ENCODE results near the gene KRT84. TPM values are rescaled to one million over a fixed set of nuclear protein-coding genes. Genes with fewer than 3 reads are reported as not detected.
A peak's percentile ranks its signal among the peaks of the same experiment; 100 is the strongest.

KRT84 gene
- polyA plus RNA-seq, 1 donor from 2014 or later = not detected

- H3K9me3 Mint-ChIP-seq = no peaks in the 10 kb centered on the region
- peaks cover 6 to 20% (median 15%) of the 10 kb centered on the region in 3 donors for H3K4me1 Mint-ChIP-seq
- peaks cover 19% of the 10 kb centered on the region for H3K27me3 Mint-ChIP-seq
- H3K36me3 Mint-ChIP-seq = no peaks in the 10 kb centered on the region
- no peak overlapping the region for H3K27ac Mint-ChIP-seq
- no peak overlapping the region for H3K4me3 Mint-ChIP-seq
These were observed 22.3 kb downstream of the KRT84 start for GRCh38 chr12:52363111-52363679.

GRCh38 chr12:52362118-52362726 is 23.2 kb downstream of the KRT84 start:
- H3K4me1 Mint-ChIP-seq = peaks cover 7 to 21% (median 21%) of the 10 kb centered on the region in 3 donors
- peaks cover 18% of the 10 kb centered on the region for H3K27me3 Mint-ChIP-seq
- H3K27ac Mint-ChIP-seq = peak overlapping the region in 1 of 3 donors; percentile 67
- H3K36me3 Mint-ChIP-seq = no peaks in the 10 kb centered on the region
- H3K9me3 Mint-ChIP-seq = no peaks in the 10 kb centered on the region
- H3K4me3 Mint-ChIP-seq = no peak overlapping the region

GRCh38 chr12:52361553-52361952 is 23.9 kb downstream of the KRT84 start:
- Mint-ChIP-seq H3K4me3 (no peak overlapping the region), H3K4me1 (peaks cover 7 to 21% (median 21%) of the 10 kb centered on the region in 3 donors), H3K27ac (no peak overlapping the region)

GRCh38 chr12:52360663-52361271 is 24.7 kb downstream of the KRT84 start:
- Mint-ChIP-seq H3K4me1 (peaks cover 7 to 21% (median 21%) of the 10 kb centered on the region in 3 donors), H3K27ac (no peak overlapping the region), H3K9me3 (no peaks in the 10 kb centered on the region), H3K36me3 (no peaks in the 10 kb centered on the region), H3K4me3 (no peak overlapping the region), H3K27me3 (peaks cover 21% of the 10 kb centered on the region)

More at GRCh38 chr12:52361553-52361952, 23.9 kb downstream of the KRT84 start:
- Mint-ChIP-seq H3K27me3 (peaks cover 21% of the 10 kb centered on the region), H3K36me3 (no peaks in the 10 kb centered on the region), H3K9me3 (no peaks in the 10 kb centered on the region)

- H3K4me3 Mint-ChIP-seq = no peak overlapping the region
- peaks cover 7 to 21% (median 21%) of the 10 kb centered on the region in 3 donors for H3K4me1 Mint-ChIP-seq
- no peaks in the 10 kb centered on the region for H3K36me3 Mint-ChIP-seq
- H3K27ac Mint-ChIP-seq = no peak overlapping the region
- no peaks in the 10 kb centered on the region for H3K9me3 Mint-ChIP-seq
- peaks cover 21% of the 10 kb centered on the region for H3K27me3 Mint-ChIP-seq
These were observed 25.3 kb downstream of the KRT84 start for GRCh38 chr12:52360106-52360662.

- peak overlapping the region in 2 of 4 donors; percentile 0 to 73 for H3K4me3 Mint-ChIP-seq
- peaks cover 7 to 21% (median 18%) of the 10 kb centered on the region in 3 donors for H3K4me1 Mint-ChIP-seq
These were observed 25.8 kb downstream of the KRT84 start for GRCh38 chr12:52359621-52360061.

GRCh38 chr12:52358575-52359350 is 26.7 kb downstream of the KRT84 start:
- no peaks in the 10 kb centered on the region for H3K9me3 Mint-ChIP-seq
- no peaks in the 10 kb centered on the region for H3K36me3 Mint-ChIP-seq
- H3K4me3 Mint-ChIP-seq = peak overlapping the region in 2 of 4 donors; percentile 71 to 87
- peaks cover 7 to 20% (median 18%) of the 10 kb centered on the region in 3 donors for H3K4me1 Mint-ChIP-seq
- peak overlapping the region in 1 of 3 donors; percentile 23 for H3K27ac Mint-ChIP-seq
- peaks cover 25% of the 10 kb centered on the region for H3K27me3 Mint-ChIP-seq

More at GRCh38 chr12:52359621-52360061, 25.8 kb downstream of the KRT84 start:
- Mint-ChIP-seq H3K27me3 (peaks cover 22% of the 10 kb centered on the region), H3K9me3 (no peaks in the 10 kb centered on the region), H3K36me3 (no peaks in the 10 kb centered on the region), H3K27ac (no peak overlapping the region)

DNA sequence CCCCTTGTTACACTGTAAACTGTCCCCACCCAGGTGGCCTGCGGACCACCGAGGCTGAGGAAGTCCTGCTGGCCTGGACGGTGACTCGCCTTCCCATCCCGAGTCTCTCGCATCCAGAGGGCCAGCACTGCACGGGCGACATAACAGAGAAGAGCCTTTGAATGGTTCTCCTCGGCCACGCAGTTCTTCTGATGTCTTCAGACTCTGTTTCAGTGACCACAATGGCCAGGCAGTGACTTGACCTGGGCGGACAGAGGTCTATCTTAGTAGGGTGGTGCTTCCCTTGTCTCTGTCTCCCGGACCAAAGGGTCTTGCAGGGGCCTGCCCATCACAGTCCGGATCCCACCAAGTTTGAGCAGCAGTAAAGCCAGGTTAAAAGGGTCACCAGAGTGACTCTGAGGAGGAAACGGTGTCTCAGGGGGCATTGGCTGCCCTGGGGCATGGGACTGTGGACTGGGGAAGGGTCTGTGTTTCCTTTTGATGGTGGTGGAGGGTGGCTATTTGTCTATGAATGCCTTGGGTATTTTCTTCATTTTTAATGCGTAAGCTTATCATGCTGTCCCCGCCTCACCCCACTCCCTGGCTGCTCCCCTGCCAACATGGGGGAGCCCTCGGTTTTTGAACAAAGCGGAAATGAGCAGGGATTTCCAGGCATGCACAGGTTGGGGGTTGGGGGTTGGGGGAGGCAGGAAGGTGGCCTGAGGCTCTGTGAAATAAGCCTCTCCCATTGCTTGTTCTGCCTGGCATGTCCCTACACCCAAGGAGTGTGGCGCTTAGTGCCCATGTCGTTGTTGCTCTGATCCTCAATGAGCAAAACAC is 28.5 kb downstream of the KRT84 start:
- Mint-ChIP-seq H3K4me1 (peaks cover 7 to 20% (median 18%) of the 10 kb centered on the region in 3 donors), H3K27me3 (peaks cover 19% of the 10 kb centered on the region)

DNA sequence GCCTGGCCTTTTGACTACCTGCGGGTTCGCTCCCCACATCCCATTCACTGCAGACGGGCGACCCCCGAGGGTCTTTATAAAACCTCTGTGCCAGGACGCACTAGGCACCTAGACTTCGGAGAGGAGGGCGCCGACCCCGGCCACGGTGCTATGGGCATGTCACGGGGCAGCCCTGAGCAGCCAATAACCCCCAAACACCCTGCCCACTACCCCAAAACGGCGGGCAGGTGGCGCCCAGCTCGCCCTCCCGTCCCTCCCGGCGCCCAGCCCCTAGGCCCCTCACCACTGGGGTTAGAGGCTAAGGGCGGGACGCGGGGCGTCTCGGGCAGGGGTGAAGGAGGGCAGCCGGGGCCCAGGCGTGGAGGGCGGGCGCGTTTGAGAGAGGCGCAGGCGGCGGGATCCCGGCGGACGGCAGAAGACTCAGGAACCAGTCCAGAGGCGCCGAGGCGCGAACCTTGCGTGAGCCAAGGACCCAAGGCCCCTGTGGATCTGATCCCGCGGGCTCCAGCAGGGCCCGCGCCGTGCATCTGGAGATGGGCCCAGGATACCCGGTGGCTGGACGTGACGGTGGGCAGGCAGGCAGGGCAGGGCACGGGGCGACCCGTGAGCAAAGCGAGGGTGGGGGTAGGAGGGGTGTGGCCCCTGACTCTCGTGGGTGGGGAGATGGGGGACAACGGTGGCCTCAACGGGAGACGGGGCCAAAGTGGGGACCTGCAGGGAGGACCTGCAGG is 29.3 kb downstream of the KRT84 start:
- Mint-ChIP-seq H3K27ac (no peak overlapping the region), H3K36me3 (no peaks in the 10 kb centered on the region), H3K4me1 (peaks cover 7 to 23% (median 21%) of the 10 kb centered on the region in 3 donors), H3K27me3 (peaks cover 16% of the 10 kb centered on the region), H3K9me3 (no peaks in the 10 kb centered on the region), H3K4me3 (no peak overlapping the region)

More for the DNA sequence above, 28.5 kb downstream of the KRT84 start:
- Mint-ChIP-seq H3K27ac (no peak overlapping the region), H3K4me3 (no peak overlapping the region), H3K9me3 (no peaks in the 10 kb centered on the region), H3K36me3 (no peaks in the 10 kb centered on the region)

- Mint-ChIP-seq H3K27ac (no peak overlapping the region), H3K27me3 (peaks cover 21% of the 10 kb centered on the region), H3K4me3 (no peak overlapping the region), H3K9me3 (no peaks in the 10 kb centered on the region), H3K4me1 (peaks cover 7 to 21% (median 21%) of the 10 kb centered on the region in 3 donors), H3K36me3 (no peaks in the 10 kb centered on the region)
These were observed 30.3 kb downstream of the KRT84 start for GRCh38 chr12:52355176-52355575.

DNA sequence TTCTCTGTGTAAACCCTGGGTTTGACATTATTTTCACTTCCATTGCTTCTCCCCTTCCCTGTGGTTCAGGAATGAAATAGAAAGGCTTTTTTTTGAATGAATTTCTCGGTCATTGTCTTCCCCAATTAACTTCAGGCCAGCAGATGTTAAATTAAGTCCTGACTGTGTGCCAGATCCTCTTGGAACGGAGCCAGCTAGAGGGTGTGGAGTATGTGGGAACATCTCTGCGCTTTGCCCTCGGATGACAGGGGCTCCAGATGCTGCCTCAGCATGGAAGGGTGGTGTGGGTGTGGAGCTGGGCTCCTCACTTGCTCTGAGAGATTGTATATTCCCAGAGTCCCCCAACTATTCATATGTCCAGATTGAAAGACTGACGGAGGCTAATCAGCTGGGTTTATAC is 31.3 kb downstream of the KRT84 start:
- peaks cover 7 to 20% (median 14%) of the 10 kb centered on the region in 3 donors for H3K4me1 Mint-ChIP-seq
- H3K9me3 Mint-ChIP-seq = no peaks in the 10 kb centered on the region

DNA sequence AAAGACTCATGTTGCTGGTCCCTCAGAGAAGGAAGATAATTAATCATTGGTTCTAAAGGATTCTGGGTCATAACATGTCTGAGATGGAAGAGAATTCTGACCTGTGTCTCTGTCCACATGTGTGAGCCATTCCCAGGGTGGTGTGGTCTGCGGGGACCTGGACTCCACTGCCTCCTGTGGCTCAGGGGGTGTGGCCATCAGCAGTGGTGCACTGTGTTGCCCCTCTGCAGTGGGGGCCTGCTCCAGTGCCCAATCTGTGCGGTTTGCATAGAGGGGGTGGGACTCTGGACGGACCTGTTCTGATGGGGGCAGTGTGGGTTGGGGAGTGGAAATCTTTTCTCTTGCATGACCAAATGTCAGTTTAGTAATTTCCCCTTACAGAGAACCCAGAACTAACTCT is 31.7 kb downstream of the KRT84 start:
- peaks cover 6 to 16% (median 10%) of the 10 kb centered on the region in 3 donors for H3K4me1 Mint-ChIP-seq
- H3K27ac Mint-ChIP-seq = no peak overlapping the region
- no peaks in the 10 kb centered on the region for H3K9me3 Mint-ChIP-seq
- no peak overlapping the region for H3K4me3 Mint-ChIP-seq
- H3K36me3 Mint-ChIP-seq = no peaks in the 10 kb centered on the region
- peaks cover 17% of the 10 kb centered on the region for H3K27me3 Mint-ChIP-seq

More for the DNA sequence above, 31.3 kb downstream of the KRT84 start:
- Mint-ChIP-seq H3K4me3 (no peak overlapping the region), H3K27me3 (peaks cover 17% of the 10 kb centered on the region), H3K27ac (no peak overlapping the region), H3K36me3 (no peaks in the 10 kb centered on the region)

GRCh38 chr12:52352951-52353350 is 32.5 kb downstream of the KRT84 start:
- no peak overlapping the region for H3K27ac Mint-ChIP-seq
- H3K9me3 Mint-ChIP-seq = no peaks in the 10 kb centered on the region
- no peak overlapping the region for H3K4me3 Mint-ChIP-seq
- H3K4me1 Mint-ChIP-seq = peaks cover 0 to 10% (median 4%) of the 10 kb centered on the region in 3 donors
- H3K36me3 Mint-ChIP-seq = no peaks in the 10 kb centered on the region
- peaks cover 19% of the 10 kb centered on the region for H3K27me3 Mint-ChIP-seq
